Osteoblast (primary cell): Measurements from ENCODE around the gene OSBPL9. TPM values are rescaled to one million over a fixed set of nuclear protein-coding genes. Genes with fewer than 3 reads are reported as not detected.

Experiments
- DNase-seq: peaks from one replicate; pipeline ENCODE4 v3.0.0; 2011; ENCODE audit warnings: low spot score, mixed read lengths; ENCODE audit not compliant: insufficient read length; ENCODE audit errors: missing footprints
- H2AFZ ChIP-seq: 2 replicates; pipeline ENCODE4 v1.6.0; 2011; ENCODE audit warnings: mild to moderate bottlenecking, low read length
- H3K27ac ChIP-seq: 2 replicates; pipeline ENCODE4 v1.5.1; 2011; ENCODE audit warnings: mild to moderate bottlenecking, low read depth, low read length, moderate library complexity
- H3K27me3 ChIP-seq: 2 replicates; pipeline ENCODE4 v1.6.0; 2012; ENCODE audit warnings: mild to moderate bottlenecking, control low read depth, inconsistent platforms, low read length, moderate library complexity; ENCODE audit not compliant: insufficient read depth
- H3K36me3 ChIP-seq: 2 replicates; pipeline ENCODE4 v1.5.1; 2011; ENCODE audit warnings: mild to moderate bottlenecking, low read length, control low read depth, moderate library complexity; ENCODE audit not compliant: insufficient read depth
- H3K4me1 ChIP-seq: 2 replicates; pipeline ENCODE4 v1.5.1; 2011; ENCODE audit warnings: mild to moderate bottlenecking, low read length, control low read depth, moderate library complexity; ENCODE audit not compliant: insufficient read depth
- H3K4me2 ChIP-seq: 2 replicates; pipeline ENCODE4 v1.6.0; 2011; ENCODE audit warnings: mild to moderate bottlenecking, low read length; ENCODE audit not compliant: insufficient read depth
- H3K4me3 ChIP-seq: fragments of 200-600 bp; sonication (generic); 3 replicates; pipeline ENCODE4 v1.5.1; 2012; ENCODE audit warnings: mild to moderate bottlenecking, low read length, inconsistent platforms; ENCODE audit not compliant: insufficient read depth
- H3K79me2 ChIP-seq: 2 replicates; pipeline ENCODE4 v1.6.0; 2012; ENCODE audit warnings: mild to moderate bottlenecking, low read length, control low read depth, inconsistent platforms; ENCODE audit not compliant: insufficient read depth
- H3K9me3 ChIP-seq: 2 replicates; pipeline ENCODE4 v1.5.1; 2011; ENCODE audit warnings: low read depth, low read length, control low read depth
- H4K20me1 ChIP-seq: 2 replicates; pipeline ENCODE4 v1.6.0; 2012; ENCODE audit warnings: mild to moderate bottlenecking, low read length, control low read depth; ENCODE audit not compliant: insufficient read depth
- CTCF ChIP-seq: IDR thresholded peaks from 2 replicates; pipeline ENCODE4 v1.5.1; 2011; ENCODE audit warnings: mild to moderate bottlenecking, low read depth, low read length, moderate library complexity; ENCODE audit errors: extremely low read depth
- total RNA-seq: library from RNA; depleted of rRNA; stranded (reverse); fragments of >200 nt; gene quantifications from 2 replicates; pipeline ENCODE4 v1.2.3, GENCODE V29; 2012

Gene OSBPL9
- total RNA-seq, 1 donor: 87.9 TPM

DNA sequence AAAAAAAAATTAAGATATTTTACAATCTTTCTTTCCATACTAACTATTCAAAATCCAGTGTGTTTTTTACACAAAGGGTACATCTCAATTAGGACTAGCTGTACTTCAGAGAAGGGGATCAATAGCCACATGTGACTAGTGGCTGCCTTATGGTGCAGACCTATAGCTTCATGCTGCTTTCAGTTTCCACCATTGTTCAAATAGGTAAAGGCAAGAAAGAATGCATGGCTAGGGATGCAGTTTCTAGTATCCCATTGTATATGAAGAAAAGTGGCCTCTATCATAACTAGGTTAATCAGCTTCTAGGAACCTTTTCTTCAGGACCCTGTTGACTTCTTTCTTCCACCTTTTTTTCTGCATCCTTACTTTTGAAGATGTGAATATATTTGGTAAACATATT lies 35.7 kb downstream of the OSBPL9 start:
- Histone ChIP-seq H3K27me3 (no peaks in the 10 kb centered on the region), H3K4me1 (peaks cover 30% of the 10 kb centered on the region), H3K4me3 (no peak overlapping the region), H3K79me2 (peaks cover 52% of the 10 kb centered on the region), H3K27ac (no peak overlapping the region), H2AFZ (no peak overlapping the region), H3K36me3 (peaks cover 4% of the 10 kb centered on the region), H3K4me2 (no peak overlapping the region), H4K20me1 (no peaks in the 10 kb centered on the region), H3K9me3 (no peaks in the 10 kb centered on the region)
- no peak for TF ChIP-seq CTCF
- DNase-seq: no peak

DNA sequence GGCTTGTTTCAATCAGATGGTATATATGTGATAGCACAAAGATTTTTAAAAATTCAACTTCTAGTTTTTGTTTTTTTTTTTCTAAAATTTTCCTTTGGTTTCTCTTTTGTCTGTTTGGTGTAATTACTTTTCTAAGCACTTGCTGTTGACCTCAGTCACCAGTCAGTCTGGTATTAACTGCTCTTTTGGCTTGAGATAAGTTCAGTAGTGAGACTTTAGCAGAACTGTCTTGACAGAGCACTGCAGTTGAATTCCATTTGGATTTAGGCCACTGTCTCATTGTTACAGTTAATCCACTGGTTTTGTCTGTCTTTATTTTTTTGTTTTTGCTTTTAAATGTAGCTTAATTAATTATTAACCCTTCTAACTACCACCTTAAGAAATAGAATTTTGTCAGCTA lies 36.2 kb downstream of the OSBPL9 start:
- Histone ChIP-seq H2AFZ (no peak overlapping the region), H3K79me2 (peaks cover 50% of the 10 kb centered on the region), H3K27me3 (no peaks in the 10 kb centered on the region), H4K20me1 (no peaks in the 10 kb centered on the region), H3K4me3 (no peak overlapping the region), H3K36me3 (peaks cover 4% of the 10 kb centered on the region), H3K4me2 (no peak overlapping the region), H3K27ac (no peak overlapping the region), H3K9me3 (no peaks in the 10 kb centered on the region), H3K4me1 (peaks cover 28% of the 10 kb centered on the region)
- TF ChIP-seq CTCF: no peak
- no peak for DNase-seq

GRCh38 chr1:51654000-51654399 lies 37.1 kb downstream of the OSBPL9 start:
- no peak overlapping the region for H3K27ac ChIP-seq
- H3K4me1 ChIP-seq: peaks cover 19% of the 10 kb centered on the region
- H2AFZ ChIP-seq: no peak overlapping the region
- no peaks in the 10 kb centered on the region for H3K9me3 ChIP-seq
- peaks cover 50% of the 10 kb centered on the region for H3K79me2 ChIP-seq
- no peak overlapping the region for H3K4me3 ChIP-seq
- no peak for DNase-seq
- H3K27me3 ChIP-seq: no peaks in the 10 kb centered on the region
- H3K4me2 ChIP-seq: no peak overlapping the region
- peaks cover 4% of the 10 kb centered on the region for H3K36me3 ChIP-seq
- TF ChIP-seq CTCF: no peak
- H4K20me1 ChIP-seq: no peaks in the 10 kb centered on the region

- no peak for TF ChIP-seq CTCF
- Histone ChIP-seq H3K4me1 (peaks cover 17% of the 10 kb centered on the region), H3K4me2 (no peak overlapping the region), H2AFZ (no peak overlapping the region), H3K27me3 (no peaks in the 10 kb centered on the region), H3K9me3 (no peaks in the 10 kb centered on the region), H3K36me3 (peaks cover 4% of the 10 kb centered on the region), H3K79me2 (peaks cover 31% of the 10 kb centered on the region), H3K4me3 (no peak overlapping the region), H3K27ac (no peak overlapping the region), H4K20me1 (no peaks in the 10 kb centered on the region)
- no peak for DNase-seq
These were observed 39.5 kb downstream of the OSBPL9 start for GRCh38 chr1:51656374-51656773.
